HepG2 (cell line): Measurements from ENCODE around the gene MTHFD1L. TPM values are rescaled to one million over a fixed set of nuclear protein-coding genes. Genes with fewer than 3 reads are reported as not detected.

Source experiments
- ATAC-seq: fragments of 200-7000 bp; cut with Tn5 transposase; 3 replicates; pipeline ENCODE4 v1.9.1; 2020; ENCODE audit warnings: mild to moderate bottlenecking, moderate library complexity
- BruUV-seq: library from RNA; stranded (reverse); fragments of 400-500 nt; replicated peaks from 2 replicates; lab custom pipeline; 2021; lab: Mats Ljungman, UMichigan
- CTCF ChIA-PET: fragments of 300-600 bp; formaldehyde crosslinking; extraction: SDS; loops from one replicate; lab custom pipeline; 2021; ENCODE audit warnings: low total read pairs, inconsistent platforms, low intra/inter-chr PET ratio; lab: Yijun Ruan, JAX
- POLR2A ChIA-PET: fragments of 350-600 bp; sonication (Branson Sonifier 250); formaldehyde crosslinking; loops from one replicate; lab custom pipeline; 2020; ENCODE audit warnings: antibody characterized with exemption, inconsistent platforms; lab: Yijun Ruan, JAX
- DNase-seq: peaks from one replicate; pipeline ENCODE4 v3.0.0-alpha.2; 2015; ENCODE audit warnings: low spot score
- FAIRE-seq: peaks from 3 replicates; lab custom pipeline; 2011; peaks lifted over from hg19 to GRCh38; lab: Jason Lieb, UNC
- H2AFZ ChIP-seq: one replicate; pipeline ENCODE4 v1.6.1; 2011; ENCODE audit warnings: low read length, inconsistent platforms
- H3K27ac ChIP-seq: fragments of 300-600 bp; 3 replicates; pipeline ENCODE4 v1.8.0; 2011; ENCODE audit warnings: mixed run types, mild to moderate bottlenecking, mixed read lengths, low read length, inconsistent platforms; ENCODE audit not compliant: insufficient read depth; ENCODE audit errors: extremely low read length
- H3K27me3 ChIP-seq, 2 experiments: fragments of 200-600 bp in 1 of 2; 2 replicates in 1 of 2; 3 replicates in 1 of 2; pipeline versions ENCODE4 v1.6.0 to v1.8.0; 2011; ENCODE audit warnings: low read length in 2 of 2, mild to moderate bottlenecking in 2 of 2, moderate library complexity in 2 of 2, inconsistent platforms in 1 of 2; ENCODE audit not compliant: insufficient read depth in 2 of 2, control insufficient read depth in 1 of 2
- H3K36me3 ChIP-seq, 2 experiments: fragments of 200-600 bp in 1 of 2; replicated peaks in 1 of 2; 2 replicates in 1 of 2; 3 replicates in 1 of 2; pipeline versions ENCODE4 v1.5.1 to v1.8.0; 2011; ENCODE audit warnings: low read length in 2 of 2, inconsistent platforms in 1 of 2; ENCODE audit not compliant: insufficient read depth in 2 of 2, control insufficient read depth in 1 of 2
- H3K4me1 ChIP-seq: 2 replicates; pipeline ENCODE4 v1.5.1; 2012; ENCODE audit warnings: low read length, inconsistent platforms; ENCODE audit not compliant: insufficient read depth
- H3K4me2 ChIP-seq: 2 replicates; pipeline ENCODE4 v1.6.0; 2011; ENCODE audit warnings: low read depth, low read length, inconsistent platforms
- H3K4me3 ChIP-seq, 3 experiments: fragments of 200-600 bp in 1 of 3; sonication (generic), shearing (Covaris generic) in 1 of 3; replicated peaks in 1 of 3; 2 replicates each; pipeline ENCODE4 v1.5.1; 2011 to 2016; ENCODE audit warnings: low read length in 3 of 3, inconsistent platforms in 2 of 3, low read depth in 2 of 3, mild to moderate bottlenecking in 2 of 3, control low read depth in 1 of 3, mixed read lengths in 1 of 3; ENCODE audit not compliant: insufficient read depth in 1 of 3
- H3K79me2 ChIP-seq: one replicate; pipeline ENCODE4 v1.6.1; 2011; ENCODE audit warnings: low read length, inconsistent platforms; ENCODE audit not compliant: insufficient read depth
- H3K9ac ChIP-seq: 2 replicates; pipeline ENCODE4 v1.6.0; 2011; ENCODE audit warnings: mild to moderate bottlenecking, low read depth, low read length, inconsistent platforms; ENCODE audit not compliant: insufficient read depth
- H3K9me3 ChIP-seq: 2 replicates; pipeline ENCODE4 v1.5.1; 2012; ENCODE audit warnings: mild to moderate bottlenecking, low read length
- H4K20me1 ChIP-seq: 2 replicates; pipeline ENCODE4 v1.6.0; 2011; ENCODE audit warnings: inconsistent platforms, mild to moderate bottlenecking, low read length, moderate library complexity; ENCODE audit not compliant: insufficient read depth
- AFF4 ChIP-seq: sonication (generic); formaldehyde crosslinking; IDR thresholded peaks from 2 replicates; pipeline ENCODE4 v1.4.0; 2020; ENCODE audit warnings: missing genetic modification reagents
- ARID5B ChIP-seq: IDR thresholded peaks from 2 replicates; pipeline ENCODE4 v1.4.0; 2020; ENCODE audit warnings: mild to moderate bottlenecking, missing genetic modification reagents
- ATF7-NPFF ChIP-seq: sonication (generic); formaldehyde crosslinking; IDR thresholded peaks from 2 replicates; pipeline ENCODE4 v1.8.1; 2023; ENCODE audit warnings: mild to moderate bottlenecking, low read depth, missing genetic modification reagents, moderate library complexity
- BRD4 ChIP-seq: sonication (generic); formaldehyde crosslinking; IDR thresholded peaks from 2 replicates; pipeline ENCODE4 v1.4.0; 2020; ENCODE audit warnings: missing genetic modification reagents
- EHMT2 ChIP-seq: fragments of 200-600 bp; sonication (generic); IDR thresholded peaks from 2 replicates; pipeline ENCODE4 v1.7.0; 2017; ENCODE audit warnings: antibody characterized with exemption, low read depth, low read length, borderline replicate concordance
- GZF1 ChIP-seq: sonication (generic); formaldehyde crosslinking; IDR thresholded peaks from 2 replicates; pipeline ENCODE4 v1.5.1; 2020; ENCODE audit warnings: mild to moderate bottlenecking, missing genetic modification reagents
- HHEX ChIP-seq: IDR thresholded peaks from 2 replicates; pipeline ENCODE4 v1.6.1; 2016; ENCODE audit warnings: control low read depth
- MEIS1 ChIP-seq: sonication (generic); formaldehyde crosslinking; IDR thresholded peaks from 2 replicates; pipeline ENCODE4 v1.9.0; 2021; ENCODE audit warnings: mild to moderate bottlenecking, missing genetic modification reagents, moderate library complexity, borderline replicate concordance
- MEIS2 ChIP-seq: sonication (generic); formaldehyde crosslinking; IDR thresholded peaks from 2 replicates; pipeline ENCODE4 v1.9.0; 2021; ENCODE audit warnings: mild to moderate bottlenecking, missing genetic modification reagents
- NFRKB ChIP-seq: fragments of 450-650 bp; IDR thresholded peaks from 2 replicates; pipeline ENCODE4 v1.6.1; 2017
- RFX1 ChIP-seq: fragments of 450-650 bp; IDR thresholded peaks from 2 replicates; pipeline ENCODE4 v1.6.1; 2017
- SAFB2 ChIP-seq: sonication (generic); formaldehyde crosslinking; IDR thresholded peaks from 2 replicates; pipeline ENCODE4 v1.5.1; 2020; ENCODE audit warnings: missing genetic modification reagents, low read depth, mild to moderate bottlenecking, borderline replicate concordance
- SNAI1 ChIP-seq: sonication (generic); formaldehyde crosslinking; IDR thresholded peaks from 2 replicates; pipeline ENCODE4 v1.5.0; 2020; ENCODE audit warnings: mild to moderate bottlenecking, missing genetic modification reagents, borderline replicate concordance
- ZC3H13 ChIP-seq: sonication (generic); formaldehyde crosslinking; IDR thresholded peaks from 2 replicates; pipeline ENCODE4 v1.8.1; 2023; ENCODE audit warnings: mild to moderate bottlenecking, missing genetic modification reagents, moderate library complexity
- ZNF225 ChIP-seq: sonication (generic); formaldehyde crosslinking; IDR thresholded peaks from 2 replicates; pipeline ENCODE4 v1.4.0; 2020; ENCODE audit warnings: mild to moderate bottlenecking, missing genetic modification reagents
- ZNF292 ChIP-seq: sonication (generic); formaldehyde crosslinking; IDR thresholded peaks from 2 replicates; pipeline ENCODE4 v1.8.1; 2022; ENCODE audit warnings: mild to moderate bottlenecking, low read depth, missing genetic modification reagents, borderline replicate concordance
- ZNF382 ChIP-seq: sonication (generic); formaldehyde crosslinking; IDR thresholded peaks from 2 replicates; pipeline ENCODE4 v1.5.0; 2020; ENCODE audit warnings: missing genetic modification reagents, mild to moderate bottlenecking, borderline replicate concordance
- ZNF44 ChIP-seq: sonication (generic); formaldehyde crosslinking; IDR thresholded peaks from 2 replicates; pipeline ENCODE4 v1.5.1; 2020; ENCODE audit warnings: mild to moderate bottlenecking, missing genetic modification reagents
- ZNF552 ChIP-seq: sonication (generic); formaldehyde crosslinking; IDR thresholded peaks from 2 replicates; pipeline ENCODE4 v1.9.0; 2022; ENCODE audit warnings: missing genetic modification reagents, mild to moderate bottlenecking, borderline replicate concordance
- WGBS: methylation state at CpG from one replicate; pipeline ENCODE4 v1.1.6; 2017; ENCODE audit warnings: low lambda C conversion rate; 5-methylcytosine and 5-hydroxymethylcytosine counted together
- in situ Hi-C: cut with HindIII; loops from 2 replicates; pipeline ENCODE4 v1.10.0; 2017; ENCODE audit warnings: low pct_unique_long_range_greater_than_20kb; ENCODE audit not compliant: extremely low pct_ligation_motif_present
- intact Hi-C: fragments of 100-400 bp; cut with micrococcal nuclease; formaldehyde crosslinking; loops from one replicate; pipeline ENCODE4 v1.10.0; 2022; ENCODE audit not compliant: unreplicated experiment
- polyA plus RNA-seq, 8 experiments: library from polyadenylated mRNA; depleted of rRNA in 3 of 8; stranded (reverse) in 7 of 8; unstranded in 1 of 8; fragments of >200 nt; fragmentation: Illumina TruSeq in 4 of 8; extraction: Trizol in 4 of 8; gene quantifications; 2 replicates each; pipeline versions ENCODE4 v1.2.1 to v1.2.3, GENCODE V29; 2011 to 2016; ENCODE audit warnings: low read depth in 4 of 8, missing spikeins in 1 of 8, mixed read lengths in 1 of 8; ENCODE audit not compliant: insufficient read depth in 1 of 8
- total RNA-seq, 5 experiments: library from RNA; depleted of rRNA; stranded (reverse); fragments of >200 nt; fragmentation: Illumina TruSeq; extraction: Trizol; gene quantifications; 2 replicates each; pipeline ENCODE4 v1.2.3, GENCODE V29; 2016; ENCODE audit warnings: low read depth in 1 of 5

MTHFD1L gene
- total and polyA plus RNA-seq, 2 of the 13 experiments (the other 11 are each of a cell fraction or from before 2014, with no cell fraction given), result 24.0 to 39.6 TPM

DNA sequence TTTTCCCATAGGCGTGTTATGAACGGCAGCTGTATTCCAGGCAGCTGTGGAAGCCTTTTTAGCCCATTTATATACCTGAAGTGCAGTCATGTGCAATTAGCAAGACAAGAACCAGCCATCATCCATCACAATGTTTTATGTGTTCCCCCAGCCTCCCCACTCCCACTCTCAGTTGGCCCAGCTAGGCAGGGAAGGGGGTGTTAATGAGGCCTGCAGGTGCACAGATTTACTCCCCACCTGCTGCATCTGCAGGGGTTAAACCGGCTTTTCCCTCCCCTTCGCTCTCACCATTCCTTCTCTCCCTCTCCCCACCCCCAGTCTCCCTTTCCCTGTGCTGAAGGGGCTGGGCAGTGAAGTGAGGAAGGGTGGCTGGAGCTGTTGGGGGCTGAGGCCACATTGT lies 224.5 kb downstream of the MTHFD1L start:
- CTCF ChIA-PET, result no interaction called here
- POLR2A ChIA-PET, result no interaction called here
- in situ Hi-C loops (no loop called here), intact Hi-C loops (no loop called here)
- Histone ChIP-seq H3K9me3 (no peaks in the 10 kb centered on the region), H3K4me1 (peaks cover 20% of the 10 kb centered on the region), H3K27ac (no peak overlapping the region), H3K27me3 (no peaks in the 10 kb centered on the region), H3K9ac (no peak overlapping the region), H3K4me2 (no peak overlapping the region), H2AFZ (no peak overlapping the region), H3K4me3 (no peak overlapping the region), H3K36me3 (peaks cover 12 to 26% of the 10 kb centered on the region in 2 experiments; a peak in 4 of 5 replicates), H4K20me1 (no peaks in the 10 kb centered on the region), H3K79me2 (no peaks in the 10 kb centered on the region)
- ATAC-seq, result no peak
- WGBS, result 95% methylated on average over 4 of the region's 4 CpGs
- no TSS peak for BruUV-seq
- FAIRE-seq, result no peak
- no peak for DNase-seq
- TF ChIP-seq HHEX (CRISPR knock-in tag), result no peak
- TF ChIP-seq ZNF382 (CRISPR knock-in tag), result no peak
- no peak for TF ChIP-seq GZF1 (CRISPR knock-in tag)
- TF ChIP-seq ZC3H13 (CRISPR knock-in tag), result no peak
- TF ChIP-seq ZNF225, result no peak
- no peak for TF ChIP-seq NFRKB
- TF ChIP-seq MEIS2, result no peak
- no peak for TF ChIP-seq ATF7-NPFF (CRISPR knock-in tag)
- TF ChIP-seq EHMT2, result no peak
- no peak for TF ChIP-seq RFX1
- TF ChIP-seq SAFB2 (CRISPR knock-in tag), result no peak
- TF ChIP-seq ZNF552 (CRISPR knock-in tag), result no peak
- no peak for TF ChIP-seq ARID5B (CRISPR knock-in tag)
- no peak for TF ChIP-seq AFF4 (CRISPR knock-in tag)
- TF ChIP-seq ZNF44, result no peak
- TF ChIP-seq MEIS1 (CRISPR knock-in tag), result no peak
- TF ChIP-seq ZNF292 (CRISPR knock-in tag), result no peak
- TF ChIP-seq SNAI1, result no peak
- TF ChIP-seq BRD4 (CRISPR knock-in tag), result no peak
